HepG2 (cell line): ENCODE data around the gene FNDC3B. TPM values are rescaled to one million over a fixed set of nuclear protein-coding genes. Genes with fewer than 3 reads are reported as not detected.

Experiments used
- HNRNPUL1 ChIP-seq: fragments of 200-400 bp; formaldehyde crosslinking; IDR thresholded peaks from 2 replicates; pipeline ENCODE4 v1.6.1; 2017; ENCODE audit warnings: low read depth, mild to moderate bottlenecking, low read length, moderate library complexity
- KDM4B ChIP-seq: sonication (generic); formaldehyde crosslinking; IDR thresholded peaks from 2 replicates; pipeline ENCODE4 v1.4.0; 2020; ENCODE audit warnings: missing genetic modification reagents
- MED13 ChIP-seq: sonication (generic); formaldehyde crosslinking; IDR thresholded peaks from 2 replicates; pipeline ENCODE4 v1.5.0; 2020; ENCODE audit warnings: missing genetic modification reagents
- PHB2 ChIP-seq: fragments of 450-650 bp; IDR thresholded peaks from 2 replicates; pipeline ENCODE4 v1.6.1; 2018; ENCODE audit not compliant: partially characterized antibody
- RAD51 ChIP-seq: fragments of 450-650 bp; IDR thresholded peaks from 2 replicates; pipeline ENCODE4 v1.6.1; 2016; ENCODE audit warnings: borderline replicate concordance
- RBFOX2 ChIP-seq: fragments of 200-400 bp; formaldehyde crosslinking; IDR thresholded peaks from 2 replicates; pipeline ENCODE4 v1.6.1; 2017; ENCODE audit warnings: low read depth, mild to moderate bottlenecking, low read length
- SRF ChIP-seq: IDR thresholded peaks from 2 replicates; pipeline ENCODE4 v1.6.1; 2011; ENCODE audit warnings: mild to moderate bottlenecking, low read depth, low read length, moderate library complexity
- STAT6 ChIP-seq: sonication (generic); formaldehyde crosslinking; IDR thresholded peaks from 2 replicates; pipeline ENCODE4 v1.4.0; 2020; ENCODE audit warnings: missing genetic modification reagents, mild to moderate bottlenecking, borderline replicate concordance
- ZNF136 ChIP-seq: sonication (generic); formaldehyde crosslinking; IDR thresholded peaks from 2 replicates; pipeline ENCODE4 v1.8.1; 2022; ENCODE audit warnings: low read depth, mild to moderate bottlenecking, moderate library complexity, missing genetic modification reagents
- ZNF329 ChIP-seq: sonication (generic); formaldehyde crosslinking; IDR thresholded peaks from 2 replicates; pipeline ENCODE4 v1.9.0; 2021; ENCODE audit warnings: low read depth, mild to moderate bottlenecking, missing genetic modification reagents
- ZNF619 ChIP-seq: sonication (generic); formaldehyde crosslinking; IDR thresholded peaks from 2 replicates; pipeline ENCODE4 v1.4.0; 2020; ENCODE audit warnings: mild to moderate bottlenecking, missing genetic modification reagents
- ZNF773 ChIP-seq: sonication (generic); formaldehyde crosslinking; IDR thresholded peaks from 2 replicates; pipeline ENCODE4 v1.4.0; 2020; ENCODE audit warnings: missing genetic modification reagents, borderline replicate concordance
- ZNF883 ChIP-seq: sonication (generic); formaldehyde crosslinking; IDR thresholded peaks from 2 replicates; pipeline ENCODE4 v1.5.1; 2020; ENCODE audit warnings: mild to moderate bottlenecking, missing genetic modification reagents; ENCODE audit errors: not compliant biosample characterization
- polyA plus RNA-seq, 8 experiments: library from polyadenylated mRNA; depleted of rRNA in 3 of 8; stranded (reverse) in 7 of 8; unstranded in 1 of 8; fragments of >200 nt; fragmentation: Illumina TruSeq in 4 of 8; extraction: Trizol in 4 of 8; gene quantifications; 2 replicates each; pipeline versions ENCODE4 v1.2.1 to v1.2.3, GENCODE V29; 2011 to 2016; ENCODE audit warnings: low read depth in 4 of 8, missing spikeins in 1 of 8, mixed read lengths in 1 of 8; ENCODE audit not compliant: insufficient read depth in 1 of 8
- total RNA-seq, 5 experiments: library from RNA; depleted of rRNA; stranded (reverse); fragments of >200 nt; fragmentation: Illumina TruSeq; extraction: Trizol; gene quantifications; 2 replicates each; pipeline ENCODE4 v1.2.3, GENCODE V29; 2016; ENCODE audit warnings: low read depth in 1 of 5
- TF ChIP-seq, protein P1 (sequence below): sonication (generic); formaldehyde crosslinking; IDR thresholded peaks from 2 replicates; pipeline ENCODE4 v1.5.0; 2020; ENCODE audit warnings: missing genetic modification reagents
- TF ChIP-seq, protein P2 (sequence below): sonication (generic); formaldehyde crosslinking; IDR thresholded peaks from 2 replicates; pipeline ENCODE4 v1.8.1; 2022; ENCODE audit warnings: low read depth, mild to moderate bottlenecking, missing genetic modification reagents
- TF ChIP-seq, protein P3 (sequence below): sonication (generic); formaldehyde crosslinking; IDR thresholded peaks from 2 replicates; pipeline ENCODE4; 2020; ENCODE audit warnings: missing genetic modification reagents, mild to moderate bottlenecking, borderline replicate concordance
- TF ChIP-seq, protein P4 (sequence below): sonication (generic); formaldehyde crosslinking; IDR thresholded peaks from 2 replicates; pipeline ENCODE4 v1.5.0; 2020; ENCODE audit warnings: missing genetic modification reagents

Gene FNDC3B
- total and polyA plus RNA-seq, 2 of the 13 experiments (the other 11 are each of a cell fraction or from before 2014, with no cell fraction given) = 74.8 to 103 TPM

GRCh38 chr3:172098698-172099494 is 59.5 kb downstream of the FNDC3B start (continued):
- TF ChIP-seq, protein P1, sequence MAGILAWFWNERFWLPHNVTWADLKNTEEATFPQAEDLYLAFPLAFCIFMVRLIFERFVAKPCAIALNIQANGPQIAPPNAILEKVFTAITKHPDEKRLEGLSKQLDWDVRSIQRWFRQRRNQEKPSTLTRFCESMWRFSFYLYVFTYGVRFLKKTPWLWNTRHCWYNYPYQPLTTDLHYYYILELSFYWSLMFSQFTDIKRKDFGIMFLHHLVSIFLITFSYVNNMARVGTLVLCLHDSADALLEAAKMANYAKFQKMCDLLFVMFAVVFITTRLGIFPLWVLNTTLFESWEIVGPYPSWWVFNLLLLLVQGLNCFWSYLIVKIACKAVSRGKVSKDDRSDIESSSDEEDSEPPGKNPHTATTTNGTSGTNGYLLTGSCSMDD (CRISPR knock-in tag) = no peak
- TF ChIP-seq, protein P2, sequence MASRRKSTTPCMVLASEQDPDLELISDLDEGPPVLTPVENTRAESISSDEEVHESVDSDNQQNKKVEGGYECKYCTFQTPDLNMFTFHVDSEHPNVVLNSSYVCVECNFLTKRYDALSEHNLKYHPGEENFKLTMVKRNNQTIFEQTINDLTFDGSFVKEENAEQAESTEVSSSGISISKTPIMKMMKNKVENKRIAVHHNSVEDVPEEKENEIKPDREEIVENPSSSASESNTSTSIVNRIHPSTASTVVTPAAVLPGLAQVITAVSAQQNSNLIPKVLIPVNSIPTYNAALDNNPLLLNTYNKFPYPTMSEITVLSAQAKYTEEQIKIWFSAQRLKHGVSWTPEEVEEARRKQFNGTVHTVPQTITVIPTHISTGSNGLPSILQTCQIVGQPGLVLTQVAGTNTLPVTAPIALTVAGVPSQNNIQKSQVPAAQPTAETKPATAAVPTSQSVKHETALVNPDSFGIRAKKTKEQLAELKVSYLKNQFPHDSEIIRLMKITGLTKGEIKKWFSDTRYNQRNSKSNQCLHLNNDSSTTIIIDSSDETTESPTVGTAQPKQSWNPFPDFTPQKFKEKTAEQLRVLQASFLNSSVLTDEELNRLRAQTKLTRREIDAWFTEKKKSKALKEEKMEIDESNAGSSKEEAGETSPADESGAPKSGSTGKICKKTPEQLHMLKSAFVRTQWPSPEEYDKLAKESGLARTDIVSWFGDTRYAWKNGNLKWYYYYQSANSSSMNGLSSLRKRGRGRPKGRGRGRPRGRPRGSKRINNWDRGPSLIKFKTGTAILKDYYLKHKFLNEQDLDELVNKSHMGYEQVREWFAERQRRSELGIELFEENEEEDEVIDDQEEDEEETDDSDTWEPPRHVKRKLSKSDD (CRISPR knock-in tag) = 0 out of 2 replicates have a peak, but pooled peaks have one; percentile 44
- TF ChIP-seq MED13 = peak; percentile 75; the same call in 1 of the 2 replicates
- TF ChIP-seq RBFOX2 = peak; percentile 44; the same call in 1 of the 2 replicates
- no peak for TF ChIP-seq SRF
- TF ChIP-seq RAD51 = no peak
- TF ChIP-seq, protein P3, sequence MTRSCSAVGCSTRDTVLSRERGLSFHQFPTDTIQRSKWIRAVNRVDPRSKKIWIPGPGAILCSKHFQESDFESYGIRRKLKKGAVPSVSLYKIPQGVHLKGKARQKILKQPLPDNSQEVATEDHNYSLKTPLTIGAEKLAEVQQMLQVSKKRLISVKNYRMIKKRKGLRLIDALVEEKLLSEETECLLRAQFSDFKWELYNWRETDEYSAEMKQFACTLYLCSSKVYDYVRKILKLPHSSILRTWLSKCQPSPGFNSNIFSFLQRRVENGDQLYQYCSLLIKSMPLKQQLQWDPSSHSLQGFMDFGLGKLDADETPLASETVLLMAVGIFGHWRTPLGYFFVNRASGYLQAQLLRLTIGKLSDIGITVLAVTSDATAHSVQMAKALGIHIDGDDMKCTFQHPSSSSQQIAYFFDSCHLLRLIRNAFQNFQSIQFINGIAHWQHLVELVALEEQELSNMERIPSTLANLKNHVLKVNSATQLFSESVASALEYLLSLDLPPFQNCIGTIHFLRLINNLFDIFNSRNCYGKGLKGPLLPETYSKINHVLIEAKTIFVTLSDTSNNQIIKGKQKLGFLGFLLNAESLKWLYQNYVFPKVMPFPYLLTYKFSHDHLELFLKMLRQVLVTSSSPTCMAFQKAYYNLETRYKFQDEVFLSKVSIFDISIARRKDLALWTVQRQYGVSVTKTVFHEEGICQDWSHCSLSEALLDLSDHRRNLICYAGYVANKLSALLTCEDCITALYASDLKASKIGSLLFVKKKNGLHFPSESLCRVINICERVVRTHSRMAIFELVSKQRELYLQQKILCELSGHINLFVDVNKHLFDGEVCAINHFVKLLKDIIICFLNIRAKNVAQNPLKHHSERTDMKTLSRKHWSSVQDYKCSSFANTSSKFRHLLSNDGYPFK (CRISPR knock-in tag) = no peak
- TF ChIP-seq, protein P4, sequence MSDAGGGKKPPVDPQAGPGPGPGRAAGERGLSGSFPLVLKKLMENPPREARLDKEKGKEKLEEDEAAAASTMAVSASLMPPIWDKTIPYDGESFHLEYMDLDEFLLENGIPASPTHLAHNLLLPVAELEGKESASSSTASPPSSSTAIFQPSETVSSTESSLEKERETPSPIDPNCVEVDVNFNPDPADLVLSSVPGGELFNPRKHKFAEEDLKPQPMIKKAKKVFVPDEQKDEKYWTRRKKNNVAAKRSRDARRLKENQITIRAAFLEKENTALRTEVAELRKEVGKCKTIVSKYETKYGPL (CRISPR knock-in tag) = no peak
- no peak for TF ChIP-seq PHB2
- TF ChIP-seq ZNF619 = no peak
- TF ChIP-seq HNRNPUL1 = no peak
- no peak for TF ChIP-seq ZNF136
- TF ChIP-seq ZNF883 (CRISPR knock-in tag) = no peak
- TF ChIP-seq ZNF773 (CRISPR knock-in tag) = no peak
- no peak for TF ChIP-seq STAT6 (CRISPR knock-in tag)
- no peak for TF ChIP-seq ZNF329 (CRISPR knock-in tag)
- no peak for TF ChIP-seq KDM4B (CRISPR knock-in tag)
